ENCODE measurements around the gene RNF113A.

DNA sequence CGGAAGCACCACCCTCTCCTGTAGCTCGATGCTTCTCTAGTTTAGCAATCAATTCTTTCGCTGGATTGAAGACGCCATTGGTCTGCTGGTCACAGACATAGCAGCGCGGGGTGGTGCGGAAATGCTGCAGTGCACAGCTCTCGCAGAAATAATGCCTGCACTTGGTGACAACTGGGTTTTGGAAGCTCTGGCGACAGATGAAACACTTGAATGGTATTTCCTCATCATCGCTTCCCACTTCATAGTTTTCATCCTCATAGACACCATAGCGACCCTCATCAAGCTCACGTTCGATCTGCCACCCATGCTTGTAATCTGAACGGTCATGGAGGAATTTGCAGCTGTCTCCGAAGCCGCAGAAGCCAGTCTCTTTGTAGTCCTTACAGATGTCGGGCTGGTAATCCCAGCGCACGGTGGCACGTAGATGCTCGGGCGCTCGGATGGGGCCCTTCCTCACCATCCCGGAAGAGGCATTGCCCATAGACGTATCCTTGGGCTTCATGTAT is 854 bp downstream of the RNF113A start:
- TF ChIP-seq, protein P1, sequence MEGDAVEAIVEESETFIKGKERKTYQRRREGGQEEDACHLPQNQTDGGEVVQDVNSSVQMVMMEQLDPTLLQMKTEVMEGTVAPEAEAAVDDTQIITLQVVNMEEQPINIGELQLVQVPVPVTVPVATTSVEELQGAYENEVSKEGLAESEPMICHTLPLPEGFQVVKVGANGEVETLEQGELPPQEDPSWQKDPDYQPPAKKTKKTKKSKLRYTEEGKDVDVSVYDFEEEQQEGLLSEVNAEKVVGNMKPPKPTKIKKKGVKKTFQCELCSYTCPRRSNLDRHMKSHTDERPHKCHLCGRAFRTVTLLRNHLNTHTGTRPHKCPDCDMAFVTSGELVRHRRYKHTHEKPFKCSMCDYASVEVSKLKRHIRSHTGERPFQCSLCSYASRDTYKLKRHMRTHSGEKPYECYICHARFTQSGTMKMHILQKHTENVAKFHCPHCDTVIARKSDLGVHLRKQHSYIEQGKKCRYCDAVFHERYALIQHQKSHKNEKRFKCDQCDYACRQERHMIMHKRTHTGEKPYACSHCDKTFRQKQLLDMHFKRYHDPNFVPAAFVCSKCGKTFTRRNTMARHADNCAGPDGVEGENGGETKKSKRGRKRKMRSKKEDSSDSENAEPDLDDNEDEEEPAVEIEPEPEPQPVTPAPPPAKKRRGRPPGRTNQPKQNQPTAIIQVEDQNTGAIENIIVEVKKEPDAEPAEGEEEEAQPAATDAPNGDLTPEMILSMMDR (conservative IDR thresholded peaks at IDR 0.05; ENCODE audit: low read length), result no peak
- TF ChIP-seq EZH2phosphoT487 (IDR thresholded peaks at IDR 0.05; ENCODE audit: borderline replicate concordance), result no peak
